NB4 (cell line): ENCODE results near the gene XDH.

ENCODE experiments used
- POLR2A ChIP-seq: IDR thresholded peaks from 2 replicates; pipeline ENCODE4 v1.6.1; 2011; ENCODE audit warnings: mild to moderate bottlenecking; ENCODE audit not compliant: insufficient read length; ENCODE audit errors: extremely low read depth
- TF ChIP-seq, protein P1 (sequence below): IDR thresholded peaks from one replicate; pipeline ENCODE4 v1.5.1; 2012; ENCODE audit warnings: low read depth, low read length

DNA sequence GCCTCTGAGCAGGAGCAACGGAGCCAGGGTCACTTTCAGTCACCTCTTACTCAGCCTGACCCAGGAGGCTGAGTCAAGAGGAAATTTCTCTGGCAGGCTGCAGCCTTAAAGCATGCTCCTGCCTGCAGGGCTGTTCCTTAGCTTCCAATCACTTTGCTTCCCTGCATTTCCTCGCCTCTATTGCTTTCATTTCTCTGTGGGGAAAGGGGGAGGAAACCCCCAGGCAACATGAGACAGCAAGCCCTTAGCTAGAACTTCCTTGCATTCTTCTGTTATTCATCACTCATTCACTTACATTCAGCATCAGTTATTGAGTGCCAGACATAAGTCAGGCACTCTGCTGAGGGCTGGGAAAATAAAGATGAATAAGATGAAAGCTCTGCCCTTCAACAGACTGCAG, 13.0 kb downstream of the XDH start:
- TF ChIP-seq, protein P1, sequence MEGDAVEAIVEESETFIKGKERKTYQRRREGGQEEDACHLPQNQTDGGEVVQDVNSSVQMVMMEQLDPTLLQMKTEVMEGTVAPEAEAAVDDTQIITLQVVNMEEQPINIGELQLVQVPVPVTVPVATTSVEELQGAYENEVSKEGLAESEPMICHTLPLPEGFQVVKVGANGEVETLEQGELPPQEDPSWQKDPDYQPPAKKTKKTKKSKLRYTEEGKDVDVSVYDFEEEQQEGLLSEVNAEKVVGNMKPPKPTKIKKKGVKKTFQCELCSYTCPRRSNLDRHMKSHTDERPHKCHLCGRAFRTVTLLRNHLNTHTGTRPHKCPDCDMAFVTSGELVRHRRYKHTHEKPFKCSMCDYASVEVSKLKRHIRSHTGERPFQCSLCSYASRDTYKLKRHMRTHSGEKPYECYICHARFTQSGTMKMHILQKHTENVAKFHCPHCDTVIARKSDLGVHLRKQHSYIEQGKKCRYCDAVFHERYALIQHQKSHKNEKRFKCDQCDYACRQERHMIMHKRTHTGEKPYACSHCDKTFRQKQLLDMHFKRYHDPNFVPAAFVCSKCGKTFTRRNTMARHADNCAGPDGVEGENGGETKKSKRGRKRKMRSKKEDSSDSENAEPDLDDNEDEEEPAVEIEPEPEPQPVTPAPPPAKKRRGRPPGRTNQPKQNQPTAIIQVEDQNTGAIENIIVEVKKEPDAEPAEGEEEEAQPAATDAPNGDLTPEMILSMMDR, result no peak
- TF ChIP-seq POLR2A, result no peak
